Hepatocyte (in vitro differentiated cells): ENCODE measurements around the gene WASF3. TPM values are rescaled to one million over a fixed set of nuclear protein-coding genes. Genes with fewer than 3 reads are reported as not detected.
A peak's percentile ranks its signal among the peaks of the same experiment; 100 is the strongest.
"Not testable (repeated sequence)": the region's sequence is repeated elsewhere in the genome, so short reads cannot be mapped to it uniquely, and the experiment has no call there.

Experiments used
- DNase-seq: peaks from one replicate; pipeline ENCODE4 v3.0.0-alpha.2; 2016; ENCODE audit warnings: low spot score
- H2AFZ ChIP-seq: fragments of 200-600 bp; sonication (generic); 2 replicates; pipeline ENCODE4 v1.6.0; 2016; ENCODE audit warnings: antibody characterized with exemption, mild to moderate bottlenecking
- H3K27ac ChIP-seq: fragments of 200-600 bp; sonication (generic); 2 replicates; pipeline ENCODE4 v1.5.1; 2016; ENCODE audit warnings: mild to moderate bottlenecking
- H3K27me3 ChIP-seq: fragments of 200-600 bp; sonication (generic); 2 replicates; pipeline ENCODE4 v1.6.1; 2016
- H3K36me3 ChIP-seq: fragments of 200-600 bp; sonication (generic); replicated peaks from 2 replicates; pipeline ENCODE4 v1.5.1; 2016; ENCODE audit warnings: low read depth; ENCODE audit not compliant: insufficient read depth
- H3K4me1 ChIP-seq: fragments of 200-600 bp; sonication (generic); 2 replicates; pipeline ENCODE4 v1.5.1; 2016; ENCODE audit warnings: mild to moderate bottlenecking, moderate library complexity; ENCODE audit not compliant: insufficient read depth
- H3K4me2 ChIP-seq: fragments of 200-600 bp; sonication (generic); 2 replicates; pipeline ENCODE4 v1.6.0; 2016
- H3K4me3 ChIP-seq: fragments of 200-600 bp; sonication (generic); 2 replicates; pipeline ENCODE4 v1.5.1; 2016; ENCODE audit warnings: mild to moderate bottlenecking
- H3K79me2 ChIP-seq: fragments of 200-600 bp; sonication (generic); 2 replicates; pipeline ENCODE4 v1.6.0; 2017; ENCODE audit warnings: mild to moderate bottlenecking
- H3K9me2 ChIP-seq: fragments of 200-600 bp; sonication (generic); replicated peaks from 2 replicates; pipeline ENCODE4 v1.6.0; 2017; ENCODE audit warnings: mild to moderate bottlenecking; ENCODE audit not compliant: insufficient read depth
- H3K9me3 ChIP-seq: fragments of 200-600 bp; sonication (generic); 2 replicates; pipeline ENCODE4 v1.5.1; 2016; ENCODE audit warnings: low read depth, mild to moderate bottlenecking
- H4K20me1 ChIP-seq: fragments of 200-600 bp; sonication (generic); 2 replicates; pipeline ENCODE4 v1.6.0; 2016; ENCODE audit warnings: mild to moderate bottlenecking; ENCODE audit not compliant: insufficient read depth, poor library complexity, severe bottlenecking
- EZH2 ChIP-seq: fragments of 200-600 bp; sonication (generic); IDR thresholded peaks from 2 replicates; pipeline ENCODE4 v1.6.1; 2016; ENCODE audit warnings: antibody characterized with exemption, mild to moderate bottlenecking, borderline replicate concordance
- EZH2phosphoT487 ChIP-seq: fragments of 200-600 bp; sonication (generic); IDR thresholded peaks from one replicate; pipeline ENCODE4 v1.6.1; 2018; ENCODE audit warnings: antibody characterized with exemption, mild to moderate bottlenecking, low read depth, moderate library complexity; ENCODE audit not compliant: unreplicated experiment, severe bottlenecking
- WGBS: methylation state at CpG from one replicate; pipeline ENCODE4 v1.1.6; 2016; ENCODE audit warnings: low lambda C conversion rate; ENCODE audit errors: missing lambda C conversion rate; 5-methylcytosine and 5-hydroxymethylcytosine counted together
- polyA plus RNA-seq: library from polyadenylated mRNA; unstranded; fragments of >200 nt; fragmentation: Nextera tagmentation; extraction: Ambion mirVana; gene quantifications from 2 replicates; pipeline ENCODE4 v1.2.1, GENCODE V29; 2016
- total RNA-seq: library from RNA; depleted of rRNA; stranded (reverse); fragments of >200 nt; gene quantifications from 2 replicates; pipeline ENCODE4 v1.2.3, GENCODE V29; 2014
- TF ChIP-seq, protein P1 (sequence below): fragments of 200-600 bp; sonication (generic); IDR thresholded peaks from 2 replicates; pipeline ENCODE4 v1.5.1; 2016; ENCODE audit warnings: antibody characterized with exemption, mild to moderate bottlenecking; ENCODE audit not compliant: poor library complexity

The WASF3 gene
- total and polyA plus RNA-seq, 2 experiments from 2014 or later = 10.4 to 17.8 TPM

DNA sequence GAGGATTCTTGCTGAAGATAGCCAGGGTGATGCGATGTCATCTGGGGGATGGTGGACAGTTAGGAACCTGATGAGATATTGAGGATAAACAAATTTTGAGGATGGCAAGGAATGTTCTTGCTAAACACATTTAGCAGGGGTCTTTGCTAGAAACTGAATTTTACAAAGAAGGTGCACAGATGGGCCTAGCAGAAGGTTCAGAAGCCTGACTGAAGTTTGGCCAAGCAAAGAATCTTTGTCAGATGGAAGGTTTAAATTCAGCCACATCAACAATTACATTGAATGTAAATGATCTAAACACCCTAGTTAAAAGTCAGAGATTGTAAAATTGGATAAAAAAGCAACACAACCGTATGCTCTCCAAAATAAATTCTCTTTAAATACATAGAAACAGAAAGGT is 68.8 kb downstream of the WASF3 start:
- peaks cover 3% of the 10 kb centered on the region for H3K79me2 ChIP-seq
- H3K27ac ChIP-seq = no peak overlapping the region
- H3K9me3 ChIP-seq = no peaks in the 10 kb centered on the region
- H3K4me2 ChIP-seq = no peak overlapping the region
- DNase-seq = no peak
- H3K36me3 ChIP-seq = no peaks in the 10 kb centered on the region
- WGBS = 100% methylated on average over 2 of the region's 2 CpGs
- no peaks in the 10 kb centered on the region for H4K20me1 ChIP-seq
- H3K27me3 ChIP-seq = no peaks in the 10 kb centered on the region
- H3K4me3 ChIP-seq = no peak overlapping the region
- H2AFZ ChIP-seq = no peak overlapping the region
- H3K4me1 ChIP-seq = peaks cover 6% of the 10 kb centered on the region
- no peaks in the 10 kb centered on the region for H3K9me2 ChIP-seq
- TF ChIP-seq EZH2phosphoT487 (no peak), EZH2 (no peak)
- TF ChIP-seq, protein P1, sequence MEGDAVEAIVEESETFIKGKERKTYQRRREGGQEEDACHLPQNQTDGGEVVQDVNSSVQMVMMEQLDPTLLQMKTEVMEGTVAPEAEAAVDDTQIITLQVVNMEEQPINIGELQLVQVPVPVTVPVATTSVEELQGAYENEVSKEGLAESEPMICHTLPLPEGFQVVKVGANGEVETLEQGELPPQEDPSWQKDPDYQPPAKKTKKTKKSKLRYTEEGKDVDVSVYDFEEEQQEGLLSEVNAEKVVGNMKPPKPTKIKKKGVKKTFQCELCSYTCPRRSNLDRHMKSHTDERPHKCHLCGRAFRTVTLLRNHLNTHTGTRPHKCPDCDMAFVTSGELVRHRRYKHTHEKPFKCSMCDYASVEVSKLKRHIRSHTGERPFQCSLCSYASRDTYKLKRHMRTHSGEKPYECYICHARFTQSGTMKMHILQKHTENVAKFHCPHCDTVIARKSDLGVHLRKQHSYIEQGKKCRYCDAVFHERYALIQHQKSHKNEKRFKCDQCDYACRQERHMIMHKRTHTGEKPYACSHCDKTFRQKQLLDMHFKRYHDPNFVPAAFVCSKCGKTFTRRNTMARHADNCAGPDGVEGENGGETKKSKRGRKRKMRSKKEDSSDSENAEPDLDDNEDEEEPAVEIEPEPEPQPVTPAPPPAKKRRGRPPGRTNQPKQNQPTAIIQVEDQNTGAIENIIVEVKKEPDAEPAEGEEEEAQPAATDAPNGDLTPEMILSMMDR = no peak

DNA sequence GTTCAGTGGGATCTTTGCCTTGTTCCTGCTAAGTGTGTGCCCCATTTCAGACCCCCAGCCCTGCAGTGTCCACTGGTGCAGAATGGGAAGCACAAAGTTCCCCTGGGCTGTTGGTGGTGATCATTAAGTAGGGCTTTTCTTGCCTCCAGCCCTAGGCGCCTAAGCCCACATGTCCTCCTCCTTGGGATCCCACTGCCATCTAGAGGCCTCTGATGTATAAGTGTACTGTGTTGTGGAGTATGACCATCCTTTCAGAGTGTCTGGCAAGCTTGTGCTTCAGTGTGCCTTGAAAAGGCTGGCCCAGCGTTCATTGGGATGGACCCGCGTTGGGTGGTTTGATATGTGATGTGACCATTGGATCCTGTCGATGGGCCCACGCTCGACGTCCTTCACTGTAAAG is 71.2 kb downstream of the WASF3 start:
- H3K27ac ChIP-seq = no peak overlapping the region
- DNase-seq = peak; percentile 11
- no peak overlapping the region for H3K4me2 ChIP-seq
- H3K79me2 ChIP-seq = peaks cover 3% of the 10 kb centered on the region
- H3K36me3 ChIP-seq = no peaks in the 10 kb centered on the region
- H3K9me3 ChIP-seq = no peaks in the 10 kb centered on the region
- H3K9me2 ChIP-seq = no peaks in the 10 kb centered on the region
- no peak overlapping the region for H3K4me3 ChIP-seq
- H3K27me3 ChIP-seq = no peaks in the 10 kb centered on the region
- 95% methylated on average over 8 of the region's 8 CpGs for WGBS
- no peak overlapping the region for H2AFZ ChIP-seq
- TF ChIP-seq EZH2 = no peak
- TF ChIP-seq EZH2phosphoT487 = no peak
- TF ChIP-seq, protein P1 = no peak
- H4K20me1 ChIP-seq = no peaks in the 10 kb centered on the region
- no peaks in the 10 kb centered on the region for H3K4me1 ChIP-seq

DNA sequence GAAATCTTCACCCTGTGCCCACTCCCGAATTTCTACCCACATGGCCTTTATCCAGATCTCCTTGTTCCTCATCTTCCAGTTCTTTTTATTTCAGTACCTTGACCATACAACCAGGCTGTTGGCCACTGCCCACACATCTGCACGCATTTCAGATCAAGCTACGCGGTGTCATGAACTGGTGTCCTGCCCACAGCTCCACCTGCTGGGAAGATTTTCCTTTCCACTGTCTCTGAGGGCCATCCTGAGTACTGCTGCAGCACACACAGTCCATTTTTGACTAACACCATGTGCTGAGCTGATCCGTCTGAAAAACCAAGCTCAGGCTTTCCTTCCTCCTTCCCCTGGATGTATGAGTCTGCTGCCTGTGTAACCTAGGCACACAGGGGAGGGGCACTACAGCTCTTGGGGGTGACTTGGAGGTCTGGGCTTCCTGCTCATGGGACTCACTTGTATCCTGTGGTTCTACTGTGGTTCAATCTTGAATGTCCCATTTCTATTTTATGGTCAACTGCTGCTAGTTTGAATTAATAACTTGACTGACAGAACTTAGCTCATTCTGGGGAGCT is 71.9 kb downstream of the WASF3 start:
- WGBS = 86% methylated on average over 5 of the region's 5 CpGs
- TF ChIP-seq, protein P1 = peak; percentile 3
- no peak for TF ChIP-seq EZH2phosphoT487
- no peaks in the 10 kb centered on the region for H3K9me2 ChIP-seq

DNA sequence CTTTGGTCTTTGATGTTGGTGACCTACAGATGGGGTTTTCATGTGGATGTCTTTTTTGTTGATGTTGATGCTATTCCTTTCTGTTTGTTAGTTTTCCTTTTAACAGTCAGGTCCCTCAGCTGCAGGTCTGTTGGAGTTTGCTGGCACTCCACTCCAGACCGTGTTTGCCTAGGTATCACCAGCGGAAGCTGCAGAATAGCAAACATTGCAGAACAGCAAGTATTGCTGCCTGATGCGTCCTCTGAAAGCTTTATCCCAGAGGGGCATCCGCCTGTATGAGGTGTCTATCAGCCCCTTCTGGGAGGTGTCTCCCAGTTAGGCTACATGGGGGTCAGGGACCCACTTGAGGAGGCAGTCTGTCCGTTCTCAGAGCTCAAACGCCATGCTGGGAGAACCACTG is 78.2 kb downstream of the WASF3 start:
- not testable (repeated sequence) for H3K9me3 ChIP-seq, H2AFZ ChIP-seq, H4K20me1 ChIP-seq, H3K36me3 ChIP-seq, H3K4me2 ChIP-seq, H3K79me2 ChIP-seq, H3K27ac ChIP-seq, H3K4me1 ChIP-seq, H3K27me3 ChIP-seq, H3K9me2 ChIP-seq, H3K4me3 ChIP-seq, DNase-seq
- WGBS = 92% methylated on average over 6 of the region's 6 CpGs

More for the DNA sequence above, 71.9 kb downstream of the WASF3 start:
- Histone ChIP-seq H3K36me3 (no peaks in the 10 kb centered on the region), H3K9me3 (no peaks in the 10 kb centered on the region), H3K79me2 (peaks cover 3% of the 10 kb centered on the region), H4K20me1 (no peaks in the 10 kb centered on the region), H3K4me2 (no peak overlapping the region), H3K4me3 (no peak overlapping the region), H3K27ac (no peak overlapping the region), H2AFZ (no peak overlapping the region), H3K4me1 (no peaks in the 10 kb centered on the region), H3K27me3 (no peaks in the 10 kb centered on the region)
- no peak for DNase-seq

DNA sequence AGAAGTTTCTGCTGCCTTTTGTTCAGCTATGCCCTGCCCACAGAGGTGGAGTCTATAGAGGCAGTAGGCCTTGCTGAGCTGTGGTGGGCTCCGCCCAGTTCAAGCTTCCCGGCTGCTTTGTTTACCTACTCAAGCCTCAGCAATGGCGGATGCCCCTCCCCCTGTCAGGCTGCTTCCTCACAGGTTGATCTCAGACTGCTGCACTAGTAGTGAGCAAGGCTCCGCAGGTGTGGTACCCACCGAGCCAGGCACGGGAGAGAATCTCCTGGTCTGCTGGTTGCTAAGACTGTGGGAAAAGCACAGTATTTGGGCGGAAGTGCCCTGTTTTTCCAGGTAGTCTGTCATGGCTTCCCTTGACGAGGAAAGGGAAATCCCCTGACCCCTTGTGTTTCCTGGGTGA is 78.6 kb downstream of the WASF3 start:
- not testable (repeated sequence) for DNase-seq, H4K20me1 ChIP-seq, H3K4me1 ChIP-seq, H3K4me3 ChIP-seq, H3K9me2 ChIP-seq, H2AFZ ChIP-seq, H3K79me2 ChIP-seq, H3K36me3 ChIP-seq, H3K27me3 ChIP-seq, H3K4me2 ChIP-seq, H3K27ac ChIP-seq, H3K9me3 ChIP-seq
- 92% methylated on average over 8 of the region's 8 CpGs for WGBS
